ENCODE measurements around the gene ST7.
"Not testable (repeated sequence)": the region's sequence is repeated elsewhere in the genome, so short reads cannot be mapped to it uniquely, and the experiment has no call there.

The ST7 gene

GRCh38 chr7:116971869-116972268, 18.6 kb downstream of the ST7 start:
- Histone ChIP-seq H3K27me3 (replicated peaks; ENCODE audit: control insufficient read depth, insufficient read depth, low read length, poor library complexity, severe bottlenecking) (no peaks in the 10 kb centered on the region), H3K4me3 (ENCODE audit: insufficient read depth, low read depth, low read length, poor library complexity, severe bottlenecking) (no peak overlapping the region)

GRCh38 chr7:116975024-116975423, 21.7 kb downstream of the ST7 start:
- H3K9me3 ChIP-seq (ENCODE audit: control insufficient read depth, low read length); H3K27ac ChIP-seq (ENCODE audit: insufficient read depth, low read length, poor library complexity, severe bottlenecking); H3K4me1 ChIP-seq (ENCODE audit: control insufficient read depth, insufficient read depth, low read length, poor library complexity, severe bottlenecking); H3K36me3 ChIP-seq (ENCODE audit: control insufficient read depth, insufficient read depth, low read length); H3K4me3 ChIP-seq (ENCODE audit: insufficient read depth, low read depth, low read length, poor library complexity, severe bottlenecking); H3K27me3 ChIP-seq (replicated peaks; ENCODE audit: control insufficient read depth, insufficient read depth, low read length, poor library complexity, severe bottlenecking); DNase-seq: not testable (repeated sequence)

More at GRCh38 chr7:116971869-116972268, 18.6 kb downstream of the ST7 start:
- H3K27ac ChIP-seq (ENCODE audit: insufficient read depth, low read length, poor library complexity, severe bottlenecking): no peak overlapping the region
- H3K4me1 ChIP-seq (ENCODE audit: control insufficient read depth, insufficient read depth, low read length, poor library complexity, severe bottlenecking): no peaks in the 10 kb centered on the region
- DNase-seq: no peak
- H3K9me3 ChIP-seq (ENCODE audit: control insufficient read depth, low read length): no peaks in the 10 kb centered on the region
- H3K36me3 ChIP-seq (ENCODE audit: control insufficient read depth, insufficient read depth, low read length): no peaks in the 10 kb centered on the region

- H3K27ac ChIP-seq (ENCODE audit: insufficient read depth, low read length, poor library complexity, severe bottlenecking): no peak overlapping the region
- H3K4me3 ChIP-seq (ENCODE audit: insufficient read depth, low read depth, low read length, poor library complexity, severe bottlenecking): no peak overlapping the region
- no peaks in the 10 kb centered on the region for H3K27me3 ChIP-seq (replicated peaks; ENCODE audit: control insufficient read depth, insufficient read depth, low read length, poor library complexity, severe bottlenecking)
- DNase-seq: no peak
- no peaks in the 10 kb centered on the region for H3K9me3 ChIP-seq (ENCODE audit: control insufficient read depth, low read length)
- H3K36me3 ChIP-seq (ENCODE audit: control insufficient read depth, insufficient read depth, low read length): no peaks in the 10 kb centered on the region
- no peaks in the 10 kb centered on the region for H3K4me1 ChIP-seq (ENCODE audit: control insufficient read depth, insufficient read depth, low read length, poor library complexity, severe bottlenecking)
These were observed 23.9 kb downstream of the ST7 start for GRCh38 chr7:116977172-116977571.

- no peak for DNase-seq
- Histone ChIP-seq H3K4me1 (ENCODE audit: control insufficient read depth, insufficient read depth, low read length, poor library complexity, severe bottlenecking) (no peaks in the 10 kb centered on the region), H3K27me3 (replicated peaks; ENCODE audit: control insufficient read depth, insufficient read depth, low read length, poor library complexity, severe bottlenecking) (no peaks in the 10 kb centered on the region), H3K9me3 (ENCODE audit: control insufficient read depth, low read length) (no peaks in the 10 kb centered on the region), H3K4me3 (ENCODE audit: insufficient read depth, low read depth, low read length, poor library complexity, severe bottlenecking) (no peak overlapping the region), H3K27ac (ENCODE audit: insufficient read depth, low read length, poor library complexity, severe bottlenecking) (no peak overlapping the region), H3K36me3 (ENCODE audit: control insufficient read depth, insufficient read depth, low read length) (no peaks in the 10 kb centered on the region)
These were observed 24.7 kb downstream of the ST7 start for GRCh38 chr7:116978006-116978405.

- no peaks in the 10 kb centered on the region for H3K27me3 ChIP-seq (replicated peaks; ENCODE audit: control insufficient read depth, insufficient read depth, low read length, poor library complexity, severe bottlenecking)
- no peak overlapping the region for H3K4me3 ChIP-seq (ENCODE audit: insufficient read depth, low read depth, low read length, poor library complexity, severe bottlenecking)
- DNase-seq: no peak
- H3K4me1 ChIP-seq (ENCODE audit: control insufficient read depth, insufficient read depth, low read length, poor library complexity, severe bottlenecking): no peaks in the 10 kb centered on the region
- H3K27ac ChIP-seq (ENCODE audit: insufficient read depth, low read length, poor library complexity, severe bottlenecking): no peak overlapping the region
- H3K9me3 ChIP-seq (ENCODE audit: control insufficient read depth, low read length): no peaks in the 10 kb centered on the region
- H3K36me3 ChIP-seq (ENCODE audit: control insufficient read depth, insufficient read depth, low read length): no peaks in the 10 kb centered on the region
These were observed 26.1 kb downstream of the ST7 start for GRCh38 chr7:116979430-116979829.

- Histone ChIP-seq H3K36me3 (ENCODE audit: control insufficient read depth, insufficient read depth, low read length) (no peaks in the 10 kb centered on the region), H3K4me1 (ENCODE audit: control insufficient read depth, insufficient read depth, low read length, poor library complexity, severe bottlenecking) (no peaks in the 10 kb centered on the region), H3K27ac (ENCODE audit: insufficient read depth, low read length, poor library complexity, severe bottlenecking) (no peak overlapping the region), H3K9me3 (ENCODE audit: control insufficient read depth, low read length) (no peaks in the 10 kb centered on the region), H3K27me3 (replicated peaks; ENCODE audit: control insufficient read depth, insufficient read depth, low read length, poor library complexity, severe bottlenecking) (no peaks in the 10 kb centered on the region), H3K4me3 (ENCODE audit: insufficient read depth, low read depth, low read length, poor library complexity, severe bottlenecking) (no peak overlapping the region)
- DNase-seq: no peak
These were observed 27.1 kb downstream of the ST7 start for GRCh38 chr7:116980354-116980753.

- Histone ChIP-seq H3K4me3 (ENCODE audit: insufficient read depth, low read depth, low read length, poor library complexity, severe bottlenecking) (no peak overlapping the region), H3K9me3 (ENCODE audit: control insufficient read depth, low read length) (no peaks in the 10 kb centered on the region), H3K27me3 (replicated peaks; ENCODE audit: control insufficient read depth, insufficient read depth, low read length, poor library complexity, severe bottlenecking) (no peaks in the 10 kb centered on the region), H3K36me3 (ENCODE audit: control insufficient read depth, insufficient read depth, low read length) (no peaks in the 10 kb centered on the region), H3K4me1 (ENCODE audit: control insufficient read depth, insufficient read depth, low read length, poor library complexity, severe bottlenecking) (no peaks in the 10 kb centered on the region), H3K27ac (ENCODE audit: insufficient read depth, low read length, poor library complexity, severe bottlenecking) (no peak overlapping the region)
- no peak for DNase-seq
These were observed 28.6 kb downstream of the ST7 start for GRCh38 chr7:116981939-116982338.

- no peaks in the 10 kb centered on the region for H3K36me3 ChIP-seq (ENCODE audit: control insufficient read depth, insufficient read depth, low read length)
- H3K4me1 ChIP-seq (ENCODE audit: control insufficient read depth, insufficient read depth, low read length, poor library complexity, severe bottlenecking): no peaks in the 10 kb centered on the region
These were observed 31.2 kb downstream of the ST7 start for GRCh38 chr7:116984511-116984910.

GRCh38 chr7:116984917-116985316, 31.6 kb downstream of the ST7 start:
- Histone ChIP-seq H3K36me3 (ENCODE audit: control insufficient read depth, insufficient read depth, low read length) (no peaks in the 10 kb centered on the region), H3K4me1 (ENCODE audit: control insufficient read depth, insufficient read depth, low read length, poor library complexity, severe bottlenecking) (no peaks in the 10 kb centered on the region), H3K27ac (ENCODE audit: insufficient read depth, low read length, poor library complexity, severe bottlenecking) (no peak overlapping the region), H3K27me3 (replicated peaks; ENCODE audit: control insufficient read depth, insufficient read depth, low read length, poor library complexity, severe bottlenecking) (no peaks in the 10 kb centered on the region), H3K4me3 (ENCODE audit: insufficient read depth, low read depth, low read length, poor library complexity, severe bottlenecking) (no peak overlapping the region), H3K9me3 (ENCODE audit: control insufficient read depth, low read length) (no peaks in the 10 kb centered on the region)
- DNase-seq: no peak

More at GRCh38 chr7:116984511-116984910, 31.2 kb downstream of the ST7 start:
- no peaks in the 10 kb centered on the region for H3K9me3 ChIP-seq (ENCODE audit: control insufficient read depth, low read length)
- H3K4me3 ChIP-seq (ENCODE audit: insufficient read depth, low read depth, low read length, poor library complexity, severe bottlenecking): no peak overlapping the region
- no peak for DNase-seq
- H3K27ac ChIP-seq (ENCODE audit: insufficient read depth, low read length, poor library complexity, severe bottlenecking): no peak overlapping the region
- H3K27me3 ChIP-seq (replicated peaks; ENCODE audit: control insufficient read depth, insufficient read depth, low read length, poor library complexity, severe bottlenecking): no peaks in the 10 kb centered on the region

- DNase-seq: no peak
- Histone ChIP-seq H3K4me3 (ENCODE audit: insufficient read depth, low read depth, low read length, poor library complexity, severe bottlenecking) (no peak overlapping the region), H3K27me3 (replicated peaks; ENCODE audit: control insufficient read depth, insufficient read depth, low read length, poor library complexity, severe bottlenecking) (no peaks in the 10 kb centered on the region), H3K4me1 (ENCODE audit: control insufficient read depth, insufficient read depth, low read length, poor library complexity, severe bottlenecking) (no peaks in the 10 kb centered on the region), H3K36me3 (ENCODE audit: control insufficient read depth, insufficient read depth, low read length) (no peaks in the 10 kb centered on the region), H3K9me3 (ENCODE audit: control insufficient read depth, low read length) (no peaks in the 10 kb centered on the region), H3K27ac (ENCODE audit: insufficient read depth, low read length, poor library complexity, severe bottlenecking) (no peak overlapping the region)
These were observed 32.3 kb downstream of the ST7 start for GRCh38 chr7:116985575-116985974.
